ENCODE data around the gene ASTL. TPM values are rescaled to one million over a fixed set of nuclear protein-coding genes. Genes with fewer than 3 reads are reported as not detected.

ASTL gene
- total RNA-seq, 1 experiment from 2014 or later: 0.34 TPM

DNA sequence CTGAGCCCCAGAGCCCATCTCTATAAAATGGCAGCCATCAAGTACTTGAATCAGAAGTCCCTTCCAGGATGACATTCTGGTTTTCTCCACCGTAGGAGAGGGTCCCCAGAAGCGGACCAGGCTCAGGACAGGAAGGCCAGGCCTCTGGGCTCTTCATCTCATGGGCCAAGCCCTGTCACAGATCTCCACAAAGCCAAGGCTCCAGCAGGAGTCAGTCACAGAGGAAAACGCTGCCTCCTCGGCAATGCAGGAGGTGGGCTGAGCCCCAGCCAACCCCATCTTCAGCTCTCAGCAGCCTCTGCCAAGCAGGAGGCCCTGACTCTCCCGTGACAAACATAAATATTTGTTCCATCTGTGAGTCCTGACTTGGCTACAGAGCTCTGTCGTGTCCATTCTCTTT is 64.1 kb downstream of the ASTL start:
- TF ChIP-seq YY1 (IDR thresholded peaks at IDR 0.05; ENCODE audit: extremely low read depth, insufficient replicate concordance, low read depth, low read length): no peak
- no peak for TF ChIP-seq EZH2phosphoT487 (IDR thresholded peaks at IDR 0.05; ENCODE audit: borderline replicate concordance)
- no peak for TF ChIP-seq POLR2A (IDR thresholded peaks at IDR 0.05; ENCODE audit: borderline replicate concordance, extremely low read depth, insufficient read depth, insufficient read length)
- TF ChIP-seq SP1 (IDR thresholded peaks at IDR 0.05; ENCODE audit: low read depth): no peak
- TF ChIP-seq, protein P1, sequence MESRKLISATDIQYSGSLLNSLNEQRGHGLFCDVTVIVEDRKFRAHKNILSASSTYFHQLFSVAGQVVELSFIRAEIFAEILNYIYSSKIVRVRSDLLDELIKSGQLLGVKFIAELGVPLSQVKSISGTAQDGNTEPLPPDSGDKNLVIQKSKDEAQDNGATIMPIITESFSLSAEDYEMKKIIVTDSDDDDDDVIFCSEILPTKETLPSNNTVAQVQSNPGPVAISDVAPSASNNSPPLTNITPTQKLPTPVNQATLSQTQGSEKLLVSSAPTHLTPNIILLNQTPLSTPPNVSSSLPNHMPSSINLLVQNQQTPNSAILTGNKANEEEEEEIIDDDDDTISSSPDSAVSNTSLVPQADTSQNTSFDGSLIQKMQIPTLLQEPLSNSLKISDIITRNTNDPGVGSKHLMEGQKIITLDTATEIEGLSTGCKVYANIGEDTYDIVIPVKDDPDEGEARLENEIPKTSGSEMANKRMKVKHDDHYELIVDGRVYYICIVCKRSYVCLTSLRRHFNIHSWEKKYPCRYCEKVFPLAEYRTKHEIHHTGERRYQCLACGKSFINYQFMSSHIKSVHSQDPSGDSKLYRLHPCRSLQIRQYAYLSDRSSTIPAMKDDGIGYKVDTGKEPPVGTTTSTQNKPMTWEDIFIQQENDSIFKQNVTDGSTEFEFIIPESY (IDR thresholded peaks at IDR 0.05; ENCODE audit: extremely low read depth, insufficient replicate concordance, low read length): no peak
- TF ChIP-seq FOSL1 (IDR thresholded peaks at IDR 0.05; ENCODE audit: low read depth): no peak
- no peak for TF ChIP-seq RAD21 (IDR thresholded peaks at IDR 0.05; ENCODE audit: low read depth)
- TF ChIP-seq ZFX (IDR thresholded peaks at IDR 0.05): no peak
- Histone ChIP-seq H3K9ac (ENCODE audit: low read length) (no peak overlapping the region), H3K36me3 (ENCODE audit: control insufficient read depth in 1 of 2, insufficient read depth in 2 of 2, low read length in 2 of 2) (no peaks in the 10 kb centered on the region), H3K9me3 (ENCODE audit: control insufficient read depth in 1 of 2, insufficient read depth in 1 of 2, low read depth in 1 of 2, low read length in 2 of 2) (no peaks in the 10 kb centered on the region), H3K79me2 (ENCODE audit: insufficient read depth, low read length) (no peaks in the 10 kb centered on the region), H4K20me1 (ENCODE audit: insufficient read depth) (no peaks in the 10 kb centered on the region), H3K27me3 (ENCODE audit: insufficient read depth, low read length) (no peaks in the 10 kb centered on the region), H2AFZ (ENCODE audit: low read depth, low read length, poor library complexity, severe bottlenecking) (no peak overlapping the region), H3K9me2 (ENCODE audit: insufficient read depth) (no peaks in the 10 kb centered on the region), H3K27ac (ENCODE audit: low read depth, low read length) (no peak overlapping the region), H3K4me3 (replicated peaks in 1 of 2; ENCODE audit: low read depth in 1 of 2, low read length in 2 of 2) (no peak overlapping the region), H3K4me2 (ENCODE audit: low read length) (no peak overlapping the region), H3K4me1 (ENCODE audit: control insufficient read depth in 1 of 2, insufficient read depth in 2 of 2, low read length in 2 of 2) (no peaks in the 10 kb centered on the region)
- ATAC-seq (no peak), DNase-seq (ENCODE audit: low read depth, low spot score) (no peak)
- intact Hi-C loops (cut with micrococcal nuclease): no loop called here
- ChIA-PET RAD21 (ENCODE audit: low non-redundant PET in 1 of 2, low total read pairs in 2 of 2, uncharacterized antibody in 2 of 2, unreplicated experiment in 2 of 2) (interaction anchor here in 1 of 2 experiments (0.5 kb wide), 1 partner anchor 193 kb away, joined by 4 read pairs; no protein-coding TSS in a partner anchor), POLR2A (no interaction called here), CTCF (no interaction called here)
- BruUV-seq (replicated peaks): no TSS peak

DNA sequence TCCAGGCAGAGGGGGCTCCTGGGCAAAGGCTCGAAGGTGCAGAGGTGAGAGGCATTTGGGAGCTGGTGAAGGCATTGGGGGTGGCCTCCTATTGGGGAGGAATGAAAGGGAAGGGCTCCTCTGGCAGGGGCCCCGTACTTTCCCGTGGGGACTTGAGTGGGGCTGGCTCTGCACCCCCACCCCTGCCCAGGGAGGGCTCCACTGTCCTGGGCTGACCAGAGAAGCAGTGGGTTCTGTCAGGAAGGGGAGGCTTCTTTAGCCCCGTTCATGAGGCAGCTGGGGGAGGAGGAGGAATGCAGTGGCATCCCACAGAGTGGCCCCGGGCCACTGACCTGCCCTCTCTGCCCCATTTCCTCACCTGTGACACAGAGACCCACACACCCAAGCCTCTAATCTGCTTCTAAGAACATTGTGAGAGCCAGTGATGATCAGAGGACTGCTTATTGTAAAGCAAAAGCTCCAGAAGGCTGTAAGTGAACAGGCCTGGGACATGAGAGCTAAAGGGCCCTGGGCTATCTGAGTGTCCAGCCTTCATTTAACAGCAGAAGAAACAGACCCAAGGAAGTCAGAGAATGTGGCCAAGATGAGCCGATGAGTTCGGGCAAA is 65.0 kb downstream of the ASTL start:
- no peaks in the 10 kb centered on the region for H3K4me1 ChIP-seq (ENCODE audit: control insufficient read depth in 1 of 2, insufficient read depth in 2 of 2, low read length in 2 of 2)
- H3K27me3 ChIP-seq (ENCODE audit: insufficient read depth, low read length): no peaks in the 10 kb centered on the region
- H3K27ac ChIP-seq (ENCODE audit: low read depth, low read length): no peak overlapping the region
- ChIA-PET RAD21 (ENCODE audit: low non-redundant PET in 1 of 2, low total read pairs in 2 of 2, uncharacterized antibody in 2 of 2, unreplicated experiment in 2 of 2) (no interaction called here), CTCF (no interaction called here), POLR2A (no interaction called here)
- H3K9me2 ChIP-seq (ENCODE audit: insufficient read depth): no peaks in the 10 kb centered on the region
- no peak overlapping the region for H3K4me2 ChIP-seq (ENCODE audit: low read length)
- no peaks in the 10 kb centered on the region for H4K20me1 ChIP-seq (ENCODE audit: insufficient read depth)
- intact Hi-C loops (cut with micrococcal nuclease): no loop called here
- H3K9ac ChIP-seq (ENCODE audit: low read length): no peak overlapping the region
- no peak overlapping the region for H2AFZ ChIP-seq (ENCODE audit: low read depth, low read length, poor library complexity, severe bottlenecking)
- no peaks in the 10 kb centered on the region for H3K79me2 ChIP-seq (ENCODE audit: insufficient read depth, low read length)
- no TSS peak for BruUV-seq (replicated peaks)
- no peaks in the 10 kb centered on the region for H3K36me3 ChIP-seq (ENCODE audit: control insufficient read depth in 1 of 2, insufficient read depth in 2 of 2, low read length in 2 of 2)
- no peak overlapping the region for H3K4me3 ChIP-seq (replicated peaks in 1 of 2; ENCODE audit: low read depth in 1 of 2, low read length in 2 of 2)
- TF ChIP-seq ZFX (IDR thresholded peaks at IDR 0.05) (no peak), ZNF274 (IDR thresholded peaks at IDR 0.05; ENCODE audit: low read depth, low read length) (no peak), ELF1 (IDR thresholded peaks at IDR 0.05; ENCODE audit: borderline replicate concordance, low read depth) (no peak), EGR1 (IDR thresholded peaks at IDR 0.05; ENCODE audit: low read depth) (no peak), JUND (IDR thresholded peaks at IDR 0.05) (no peak), YY1 (IDR thresholded peaks at IDR 0.05; ENCODE audit: extremely low read depth, insufficient replicate concordance, low read depth, low read length) (no peak), RAD21 (IDR thresholded peaks at IDR 0.05; ENCODE audit: low read depth) (no peak)
- TF ChIP-seq, protein P2, sequence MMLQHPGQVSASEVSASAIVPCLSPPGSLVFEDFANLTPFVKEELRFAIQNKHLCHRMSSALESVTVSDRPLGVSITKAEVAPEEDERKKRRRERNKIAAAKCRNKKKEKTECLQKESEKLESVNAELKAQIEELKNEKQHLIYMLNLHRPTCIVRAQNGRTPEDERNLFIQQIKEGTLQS (IDR thresholded peaks at IDR 0.05): no peak
- no peaks in the 10 kb centered on the region for H3K9me3 ChIP-seq (ENCODE audit: control insufficient read depth in 1 of 2, insufficient read depth in 1 of 2, low read depth in 1 of 2, low read length in 2 of 2)
- ATAC-seq (no peak), DNase-seq (ENCODE audit: low read depth, low spot score) (no peak)
